Stimulated activated CD4-positive, alpha-beta T cell treated with anti-CD3 and anti-CD28 coated beads, Interleukin-2, amount 100 ng/mL, for 4 hours (primary cell): ENCODE results near the gene GOLT1A.
"Not testable (repeated sequence)": the region's sequence is repeated elsewhere in the genome, so short reads cannot be mapped to it uniquely, and the experiment has no call there.

Experiments
- DNase-seq: peaks from one replicate; pipeline ENCODE4 v3.0.0-alpha.2; 2020; ENCODE audit warnings: low read depth

Gene GOLT1A

DNA sequence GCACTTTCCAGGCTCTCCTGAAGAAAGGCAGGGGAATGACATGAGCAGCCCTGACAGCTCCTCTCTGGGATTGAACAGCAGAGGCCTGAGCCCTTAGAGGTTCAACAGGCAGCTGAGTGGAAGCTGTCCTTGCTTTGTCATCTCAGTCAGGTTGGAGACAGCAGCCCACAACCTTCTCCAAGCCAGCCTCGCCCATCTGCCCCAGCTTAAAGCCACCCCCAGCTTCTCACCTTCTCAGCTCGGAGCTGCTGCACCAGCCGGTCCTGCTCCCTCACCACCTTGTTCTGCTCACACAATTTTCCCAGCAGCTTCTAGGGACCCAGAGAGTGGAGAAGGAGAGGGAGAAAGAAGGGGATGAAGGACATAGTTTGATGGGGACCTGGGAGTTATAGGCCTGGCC is 35.2 kb upstream of the GOLT1A start:
- DNase-seq = no peak

DNA sequence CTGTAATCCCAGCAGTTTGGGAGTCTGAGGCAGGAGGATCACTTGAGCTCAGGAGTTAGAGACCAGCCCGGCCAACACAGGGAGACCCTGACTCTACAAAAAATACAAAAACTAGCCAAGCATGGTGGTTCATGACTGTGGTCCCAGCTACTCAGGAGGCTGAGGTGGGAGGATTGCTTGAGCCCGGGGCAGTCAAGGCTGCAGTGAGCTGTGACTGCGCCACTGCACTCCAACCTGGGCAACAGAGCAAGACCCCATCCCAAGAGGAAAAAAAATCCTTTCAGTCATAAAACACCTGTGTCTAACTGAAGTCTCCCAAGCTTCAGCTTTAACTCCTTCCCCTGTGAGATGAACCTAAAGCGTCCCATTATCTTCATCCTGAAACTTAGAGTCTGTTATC is 33.1 kb upstream of the GOLT1A start:
- no peak for DNase-seq

- no peak for DNase-seq
Measured at GRCh38 chr1:204242920-204243319, 29.1 kb upstream of the GOLT1A start.

DNA sequence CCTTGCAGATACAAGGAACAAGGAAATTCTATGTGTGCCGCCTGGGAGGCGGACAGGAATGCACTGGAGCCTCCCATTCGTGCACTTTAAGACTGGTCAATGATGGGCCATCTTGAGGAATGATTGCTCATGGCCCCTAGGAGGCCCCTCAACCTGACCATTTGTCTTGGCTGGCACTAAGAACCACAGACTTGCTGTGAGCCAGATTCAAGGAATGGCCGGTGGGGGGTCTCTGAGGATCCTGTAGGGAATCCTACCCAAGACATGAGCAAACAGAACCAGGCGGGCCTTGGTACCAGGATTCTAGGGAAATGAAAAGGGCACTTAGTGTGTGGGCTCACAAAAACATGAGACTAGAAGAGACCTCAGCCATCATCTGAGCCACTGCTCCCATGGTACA is 28.1 kb upstream of the GOLT1A start:
- DNase-seq = no peak

DNA sequence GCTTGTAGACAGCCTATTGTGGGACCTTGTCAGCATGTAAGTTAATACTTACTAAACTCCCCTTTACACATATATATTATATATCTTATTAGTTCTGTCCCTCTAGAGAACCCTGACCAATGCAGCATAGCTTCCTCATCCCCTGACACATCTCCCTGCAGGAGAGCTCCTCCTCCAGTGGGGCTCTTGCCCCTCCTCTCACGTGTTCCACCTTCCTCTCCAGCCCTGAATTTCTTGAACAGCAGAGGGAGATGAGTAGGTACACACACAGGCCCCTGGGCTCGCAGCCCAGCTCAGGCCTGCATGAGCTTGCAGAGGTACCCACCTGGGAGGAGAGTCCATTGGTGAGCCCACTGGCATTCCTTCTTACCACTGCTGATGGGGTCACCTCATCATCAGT is 27.3 kb upstream of the GOLT1A start:
- no peak for DNase-seq

DNA sequence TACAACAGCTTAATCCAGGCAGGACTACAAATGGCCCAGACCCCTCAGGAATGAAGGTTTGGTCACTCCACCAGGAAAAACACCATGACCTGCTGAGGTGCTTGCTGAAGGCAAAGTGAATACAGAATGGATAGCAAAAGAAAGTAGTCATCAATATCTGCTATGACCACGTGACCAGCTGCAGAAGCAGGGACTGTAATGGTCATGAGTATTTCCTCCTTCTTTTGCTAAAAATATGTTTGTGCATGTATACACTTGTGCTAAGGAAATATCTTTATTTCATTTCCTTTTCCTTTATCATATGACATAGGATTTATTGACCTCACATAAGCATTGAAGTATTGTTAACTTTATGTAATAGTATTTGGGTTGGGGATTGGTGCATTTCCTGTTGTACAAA is 26.4 kb upstream of the GOLT1A start:
- DNase-seq = no peak

DNA sequence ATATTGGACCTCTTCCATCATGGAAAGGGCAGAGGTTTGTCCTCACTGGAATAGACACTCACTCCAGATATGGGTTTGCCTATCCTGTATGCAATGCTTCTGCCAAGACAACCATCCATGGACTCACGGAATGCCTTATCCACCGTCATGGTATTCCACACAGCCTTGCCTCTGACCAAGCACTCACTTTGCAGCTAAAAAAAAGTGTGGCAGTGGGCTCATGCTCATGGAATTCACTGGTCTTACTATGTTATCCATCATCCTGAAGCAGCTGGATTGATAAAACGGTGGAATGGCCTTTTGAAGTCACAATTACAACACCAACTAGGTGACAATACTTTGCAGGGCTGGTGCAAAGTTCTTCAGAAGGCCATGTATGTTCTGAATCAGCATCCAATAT is 25.6 kb upstream of the GOLT1A start:
- not testable (repeated sequence) for DNase-seq

GRCh38 chr1:204238520-204238919 is 24.7 kb upstream of the GOLT1A start:
- not testable (repeated sequence) for DNase-seq

GRCh38 chr1:204237515-204237914 is 23.7 kb upstream of the GOLT1A start:
- not testable (repeated sequence) for DNase-seq

GRCh38 chr1:204232526-204232925 is 18.7 kb upstream of the GOLT1A start:
- no peak for DNase-seq

DNA sequence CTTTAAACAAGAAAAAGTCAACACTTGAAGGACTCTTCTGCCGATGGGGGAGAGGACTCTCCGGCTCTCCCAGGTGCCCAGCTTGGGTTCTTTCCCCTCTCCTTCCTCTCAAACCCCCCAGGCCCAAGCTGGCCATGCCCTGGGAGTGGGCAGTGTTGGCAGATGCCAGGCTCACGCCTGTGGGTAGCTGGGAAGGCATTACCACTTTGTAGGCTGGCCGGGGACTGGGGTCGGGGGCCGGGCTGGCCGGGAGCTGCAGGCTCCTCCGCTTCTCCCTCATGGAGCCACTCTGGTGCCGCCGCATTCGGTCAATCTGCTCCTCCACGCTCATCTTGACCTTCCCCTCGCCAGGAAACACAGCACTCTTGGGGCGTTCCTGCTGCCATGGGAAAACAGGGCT is 16.4 kb upstream of the GOLT1A start:
- no peak for DNase-seq

DNA sequence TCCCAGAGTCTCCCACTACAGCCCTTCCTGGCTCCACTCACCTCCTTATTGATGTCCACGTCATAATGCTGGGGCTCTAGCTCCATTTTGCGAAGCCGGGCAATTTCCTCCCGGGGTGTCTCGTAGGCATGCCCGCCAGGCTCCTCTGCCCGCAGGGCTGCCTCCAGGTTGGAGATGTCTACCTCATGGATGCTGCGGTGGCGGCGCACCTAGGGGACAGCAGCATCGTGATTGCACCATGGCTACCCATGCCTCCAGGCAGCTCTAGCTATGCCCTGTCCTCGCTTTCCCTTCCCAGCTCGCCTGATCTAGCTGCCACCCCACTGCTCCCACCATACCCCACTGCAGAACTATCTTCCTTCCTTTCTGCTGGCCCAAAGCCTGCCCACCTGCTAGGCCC is 15.1 kb upstream of the GOLT1A start:
- DNase-seq = no peak

DNA sequence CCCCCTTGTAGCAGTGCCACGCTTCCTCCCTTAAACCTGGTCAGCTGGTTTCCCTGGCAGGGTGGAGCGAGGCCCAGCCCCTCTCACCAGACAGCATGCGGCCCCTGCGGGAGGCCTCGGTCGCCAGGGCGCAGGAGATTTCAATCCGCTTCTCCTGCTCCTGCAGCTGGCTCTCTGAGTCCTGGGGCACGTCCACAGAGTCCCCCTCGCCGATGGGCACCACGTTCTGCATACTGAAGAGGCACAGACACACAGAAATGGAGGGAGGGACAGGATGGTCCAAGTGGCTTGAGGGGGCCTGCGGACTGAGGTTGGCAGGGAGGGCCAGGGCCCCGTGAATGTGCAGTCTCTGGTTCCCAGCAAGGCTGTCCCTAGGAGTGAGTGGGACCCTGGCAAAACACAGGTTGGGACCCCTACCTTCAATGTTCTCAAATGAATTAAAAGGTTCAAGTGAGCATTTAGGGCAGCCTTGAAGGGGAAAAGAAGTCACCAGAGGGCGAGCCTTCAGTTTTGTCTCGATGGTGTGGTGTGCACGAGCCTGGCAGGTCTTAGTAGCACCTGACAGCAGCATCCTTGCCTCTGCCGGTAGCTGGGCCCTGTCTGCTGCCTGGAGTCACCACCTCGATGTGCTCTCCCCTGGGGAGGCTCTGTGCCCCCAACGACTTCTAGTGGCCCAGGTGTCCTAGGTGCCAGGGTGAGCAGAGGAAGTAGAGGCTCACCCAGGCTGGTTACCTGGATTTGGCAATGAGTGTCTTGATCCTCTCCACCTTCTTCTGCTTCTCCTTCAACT is 14.4 kb upstream of the GOLT1A start:
- DNase-seq = no peak

DNA sequence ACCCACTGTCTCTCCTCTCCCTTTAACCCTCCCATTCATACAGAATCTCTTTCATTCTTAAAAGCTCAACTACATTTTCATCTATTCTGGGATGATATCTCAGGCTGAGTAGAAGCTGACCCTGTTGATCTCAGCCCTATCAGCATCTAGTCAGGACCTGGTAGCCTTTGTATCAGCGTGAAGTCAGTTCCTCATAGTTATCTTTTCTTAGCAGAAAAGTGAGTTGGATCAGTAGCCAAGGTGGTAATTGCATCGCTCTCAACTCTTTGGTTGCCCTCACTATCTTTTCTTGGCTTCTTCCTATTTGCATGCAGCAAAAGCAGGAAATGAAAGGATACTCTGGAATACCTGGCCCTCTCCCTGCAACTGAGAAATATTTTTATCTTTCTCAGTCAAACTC is 13.6 kb upstream of the GOLT1A start:
- DNase-seq = no peak

GRCh38 chr1:204225841-204226735 is 12.3 kb upstream of the GOLT1A start:
- DNase-seq = no peak

- no peak for DNase-seq
Measured at GRCh38 chr1:204224655-204225054, 10.9 kb upstream of the GOLT1A start.

GRCh38 chr1:204223129-204223860 is 9.5 kb upstream of the GOLT1A start:
- DNase-seq = no peak

- no peak for DNase-seq
Measured at GRCh38 chr1:204222764-204223055, 8.9 kb upstream of the GOLT1A start.

- DNase-seq = no peak
Measured at GRCh38 chr1:204222006-204222763, 8.4 kb upstream of the GOLT1A start.

GRCh38 chr1:204221271-204221670 is 7.5 kb upstream of the GOLT1A start:
- DNase-seq = no peak

- no peak for DNase-seq
Measured at GRCh38 chr1:204219971-204220616, 6.3 kb upstream of the GOLT1A start.

DNA sequence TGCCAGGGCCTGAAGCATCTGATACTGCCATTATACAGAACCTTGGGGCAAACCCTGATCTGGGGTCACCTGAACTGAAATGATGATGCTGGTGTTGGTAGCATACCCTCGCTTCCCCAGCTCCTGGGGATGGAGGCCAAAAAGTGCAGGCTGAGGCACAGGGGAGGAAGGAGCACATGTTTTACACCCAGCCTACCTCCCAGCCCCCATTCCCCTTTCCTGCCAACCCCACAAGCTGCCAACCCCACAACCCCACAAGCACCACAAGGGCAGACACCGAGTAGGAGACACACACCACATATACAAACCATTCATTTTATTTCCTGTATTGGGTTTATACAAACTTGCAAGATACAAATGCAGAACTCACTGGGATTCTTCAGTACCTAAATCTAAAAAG is 4.8 kb upstream of the GOLT1A start:
- no peak for DNase-seq
